ENCODE measurements around the gene ASIC5. TPM values are rescaled to one million over a fixed set of nuclear protein-coding genes. Genes with fewer than 3 reads are reported as not detected.
"Not testable (repeated sequence)": the region's sequence is repeated elsewhere in the genome, so short reads cannot be mapped to it uniquely, and the experiment has no call there.

The ASIC5 gene
- total RNA-seq, 2 experiments from 2014 or later = not detected

- no peak for DNase-seq (ENCODE audit: low spot score)
- no peaks in the 10 kb centered on the region for H3K36me3 ChIP-seq (ENCODE audit: insufficient read depth, low read length)
- TF ChIP-seq CTCF (conservative IDR thresholded peaks at IDR 0.05; ENCODE audit: low read length) (no peak), EZH2phosphoT487 (IDR thresholded peaks at IDR 0.05; ENCODE audit: borderline replicate concordance, low read depth, low read length) (no peak)
- H3K79me2 ChIP-seq (ENCODE audit: insufficient read depth, low read depth, low read length) = no peaks in the 10 kb centered on the region
- POLR2A ChIA-PET = interaction anchor here (0.8 to 0.9 kb wide), 2 partner anchors 8 to 114 kb away, joined by 3 to 4 read pairs; no protein-coding TSS in a partner anchor
- no peaks in the 10 kb centered on the region for H3K4me1 ChIP-seq (ENCODE audit: insufficient read depth, low read length, poor library complexity, severe bottlenecking)
- H4K20me1 ChIP-seq (ENCODE audit: insufficient read depth, low read length) = no peaks in the 10 kb centered on the region
- H3K27ac ChIP-seq (ENCODE audit: low read depth, low read length, poor library complexity, severe bottlenecking) = no peak overlapping the region
- no peak overlapping the region for H2AFZ ChIP-seq (ENCODE audit: low read length)
- no peak overlapping the region for H3K4me2 ChIP-seq (ENCODE audit: low read length)
- H3K9me2 ChIP-seq (ENCODE audit: insufficient read depth, low read length) = no peaks in the 10 kb centered on the region
- intact Hi-C loops (cut with micrococcal nuclease; ENCODE audit: unreplicated experiment) = no loop called here
- CTCF ChIA-PET (ENCODE audit: unreplicated experiment) = no interaction called here
- BruUV-seq (replicated peaks) = no TSS peak
- no peak overlapping the region for H3K4me3 ChIP-seq (ENCODE audit: low read depth, low read length, poor library complexity, severe bottlenecking)
- no peaks in the 10 kb centered on the region for H3K9me3 ChIP-seq (ENCODE audit: low read length)
Observed at GRCh38 chr4:155800685-155801343, 65.3 kb downstream of the ASIC5 start.

- Histone ChIP-seq H3K4me2 (ENCODE audit: low read length) (no peak overlapping the region), H3K9me2 (ENCODE audit: insufficient read depth, low read length) (no peaks in the 10 kb centered on the region), H3K27ac (ENCODE audit: low read depth, low read length, poor library complexity, severe bottlenecking) (no peak overlapping the region), H4K20me1 (ENCODE audit: insufficient read depth, low read length) (no peaks in the 10 kb centered on the region), H3K4me3 (ENCODE audit: low read depth, low read length, poor library complexity, severe bottlenecking) (no peak overlapping the region), H2AFZ (ENCODE audit: low read length) (no peak overlapping the region), H3K79me2 (ENCODE audit: insufficient read depth, low read depth, low read length) (no peaks in the 10 kb centered on the region), H3K4me1 (ENCODE audit: insufficient read depth, low read length, poor library complexity, severe bottlenecking) (no peaks in the 10 kb centered on the region), H3K36me3 (ENCODE audit: insufficient read depth, low read length) (no peaks in the 10 kb centered on the region), H3K9me3 (ENCODE audit: low read length) (no peaks in the 10 kb centered on the region)
- TF ChIP-seq EZH2phosphoT487 (IDR thresholded peaks at IDR 0.05; ENCODE audit: borderline replicate concordance, low read depth, low read length) = no peak
- POLR2A ChIA-PET = no interaction called here
- BruUV-seq (replicated peaks) = no TSS peak
- CTCF ChIA-PET (ENCODE audit: unreplicated experiment) = no interaction called here
- DNase-seq (ENCODE audit: low spot score) = no peak
- intact Hi-C loops (cut with micrococcal nuclease; ENCODE audit: unreplicated experiment) = no loop called here
Observed at GRCh38 chr4:155799794-155800123, 66.3 kb downstream of the ASIC5 start.

GRCh38 chr4:155799116-155799793 lies 66.8 kb downstream of the ASIC5 start:
- POLR2A ChIA-PET = no interaction called here

GRCh38 chr4:155797581-155797980 lies 68.5 kb downstream of the ASIC5 start:
- H3K4me1 ChIP-seq (ENCODE audit: insufficient read depth, low read length, poor library complexity, severe bottlenecking); DNase-seq (ENCODE audit: low spot score); BruUV-seq (replicated peaks); H3K9me2 ChIP-seq (ENCODE audit: insufficient read depth, low read length); H3K27ac ChIP-seq (ENCODE audit: low read depth, low read length, poor library complexity, severe bottlenecking); H3K4me3 ChIP-seq (ENCODE audit: low read depth, low read length, poor library complexity, severe bottlenecking); H3K36me3 ChIP-seq (ENCODE audit: insufficient read depth, low read length); H3K4me2 ChIP-seq (ENCODE audit: low read length); intact Hi-C loops (cut with micrococcal nuclease; ENCODE audit: unreplicated experiment); H3K79me2 ChIP-seq (ENCODE audit: insufficient read depth, low read depth, low read length); H2AFZ ChIP-seq (ENCODE audit: low read length); H4K20me1 ChIP-seq (ENCODE audit: insufficient read depth, low read length); POLR2A ChIA-PET; CTCF ChIA-PET (ENCODE audit: unreplicated experiment); H3K9me3 ChIP-seq (ENCODE audit: low read length): not testable (repeated sequence)

More at GRCh38 chr4:155799116-155799793, 66.8 kb downstream of the ASIC5 start:
- CTCF ChIA-PET (ENCODE audit: unreplicated experiment) = no interaction called here
- no peaks in the 10 kb centered on the region for H3K4me1 ChIP-seq (ENCODE audit: insufficient read depth, low read length, poor library complexity, severe bottlenecking)
- no peak for TF ChIP-seq EZH2phosphoT487 (IDR thresholded peaks at IDR 0.05; ENCODE audit: borderline replicate concordance, low read depth, low read length)
- TF ChIP-seq CTCF (conservative IDR thresholded peaks at IDR 0.05; ENCODE audit: low read length) = no peak
- no peak overlapping the region for H3K4me2 ChIP-seq (ENCODE audit: low read length)
- H2AFZ ChIP-seq (ENCODE audit: low read length) = no peak overlapping the region
- H3K9me2 ChIP-seq (ENCODE audit: insufficient read depth, low read length) = no peaks in the 10 kb centered on the region
- BruUV-seq (replicated peaks) = no TSS peak
- no peaks in the 10 kb centered on the region for H3K36me3 ChIP-seq (ENCODE audit: insufficient read depth, low read length)
- intact Hi-C loops (cut with micrococcal nuclease; ENCODE audit: unreplicated experiment) = no loop called here
- no peaks in the 10 kb centered on the region for H3K79me2 ChIP-seq (ENCODE audit: insufficient read depth, low read depth, low read length)
- no peak overlapping the region for H3K27ac ChIP-seq (ENCODE audit: low read depth, low read length, poor library complexity, severe bottlenecking)
- H4K20me1 ChIP-seq (ENCODE audit: insufficient read depth, low read length) = no peaks in the 10 kb centered on the region
- H3K4me3 ChIP-seq (ENCODE audit: low read depth, low read length, poor library complexity, severe bottlenecking) = no peak overlapping the region
- H3K9me3 ChIP-seq (ENCODE audit: low read length) = no peaks in the 10 kb centered on the region
- no peak for DNase-seq (ENCODE audit: low spot score)

All from OCI-LY7 (cell line).